Measurements from ENCODE around the gene ZFP28. TPM values are rescaled to one million over a fixed set of nuclear protein-coding genes. Genes with fewer than 3 reads are reported as not detected.

ZFP28 gene
- 23.4 TPM for total RNA-seq (ENCODE audit: insufficient read depth, low replicate concordance)

DNA sequence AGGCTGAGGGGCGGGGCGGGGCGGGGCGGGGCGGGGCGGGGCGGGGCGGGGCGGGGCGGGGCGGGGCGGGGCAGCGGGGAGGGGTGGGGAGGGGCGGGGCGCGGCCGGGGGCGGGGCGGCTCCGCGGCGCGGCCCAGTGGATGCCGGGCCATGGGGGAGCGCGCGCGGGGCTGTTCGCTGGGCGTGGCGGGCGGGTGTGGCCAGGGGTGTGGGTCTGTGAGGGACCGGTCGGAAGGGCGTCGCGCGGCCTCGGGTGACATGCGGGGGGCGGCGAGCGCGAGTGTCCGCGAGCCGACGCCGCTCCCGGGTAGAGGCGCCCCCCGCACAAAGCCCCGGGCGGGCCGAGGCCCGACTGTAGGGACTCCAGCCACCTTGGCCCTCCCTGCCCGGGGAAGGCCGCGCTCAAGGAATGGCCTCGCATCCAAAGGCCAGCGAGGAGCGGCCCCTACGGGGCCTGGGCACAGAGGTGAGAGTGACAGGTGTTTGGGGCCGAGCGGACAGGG is at the start of gene ZFP28:
Gene ZFP28, plus strand, starts transcription at position 188 of the 503 bp plus-strand sequence. Its CDS starts 71 bp downstream, at position 259.
- no peak for DNase-seq (ENCODE audit: low spot score)

DNA sequence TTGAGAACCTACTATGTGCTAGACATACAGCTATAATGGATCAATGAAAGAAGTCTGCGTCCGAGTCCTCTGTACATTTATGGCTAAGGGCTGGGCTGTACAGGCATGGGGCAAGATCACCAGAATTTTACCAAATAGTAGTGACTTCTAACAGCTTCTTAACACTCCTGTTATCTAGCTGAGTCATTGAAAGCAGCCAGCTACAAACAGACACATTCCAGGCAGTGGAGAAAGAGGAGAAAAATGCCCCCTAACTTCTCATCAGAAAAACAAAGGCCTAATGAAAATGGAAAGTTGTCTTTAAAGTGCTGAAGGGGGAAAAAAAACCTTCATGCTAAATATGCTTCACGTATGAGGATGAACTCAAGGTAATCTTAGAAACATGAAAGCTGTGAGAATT is 47.3 kb upstream of the ZFP28 start:
- no peak for DNase-seq (ENCODE audit: low spot score)

DNA sequence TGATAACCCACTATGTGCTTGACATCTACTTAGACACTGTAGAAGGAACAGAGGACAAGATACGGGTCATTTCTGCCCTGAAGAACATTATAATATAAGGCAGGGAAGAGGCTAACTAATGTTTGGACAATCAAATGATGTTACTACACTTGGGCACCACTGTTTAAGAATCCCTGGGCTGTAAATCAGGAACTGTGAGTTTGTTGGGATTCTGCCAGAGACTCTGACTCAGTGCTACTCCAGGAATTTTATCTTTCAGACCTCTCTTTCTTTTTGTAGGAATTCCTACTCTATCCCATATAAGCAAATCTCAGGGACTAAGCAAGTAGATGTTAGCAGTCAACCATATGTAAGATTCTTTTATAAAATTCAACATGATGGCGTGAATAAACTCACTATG is 34.2 kb upstream of the ZFP28 start:
- DNase-seq (ENCODE audit: low spot score): no peak

DNA sequence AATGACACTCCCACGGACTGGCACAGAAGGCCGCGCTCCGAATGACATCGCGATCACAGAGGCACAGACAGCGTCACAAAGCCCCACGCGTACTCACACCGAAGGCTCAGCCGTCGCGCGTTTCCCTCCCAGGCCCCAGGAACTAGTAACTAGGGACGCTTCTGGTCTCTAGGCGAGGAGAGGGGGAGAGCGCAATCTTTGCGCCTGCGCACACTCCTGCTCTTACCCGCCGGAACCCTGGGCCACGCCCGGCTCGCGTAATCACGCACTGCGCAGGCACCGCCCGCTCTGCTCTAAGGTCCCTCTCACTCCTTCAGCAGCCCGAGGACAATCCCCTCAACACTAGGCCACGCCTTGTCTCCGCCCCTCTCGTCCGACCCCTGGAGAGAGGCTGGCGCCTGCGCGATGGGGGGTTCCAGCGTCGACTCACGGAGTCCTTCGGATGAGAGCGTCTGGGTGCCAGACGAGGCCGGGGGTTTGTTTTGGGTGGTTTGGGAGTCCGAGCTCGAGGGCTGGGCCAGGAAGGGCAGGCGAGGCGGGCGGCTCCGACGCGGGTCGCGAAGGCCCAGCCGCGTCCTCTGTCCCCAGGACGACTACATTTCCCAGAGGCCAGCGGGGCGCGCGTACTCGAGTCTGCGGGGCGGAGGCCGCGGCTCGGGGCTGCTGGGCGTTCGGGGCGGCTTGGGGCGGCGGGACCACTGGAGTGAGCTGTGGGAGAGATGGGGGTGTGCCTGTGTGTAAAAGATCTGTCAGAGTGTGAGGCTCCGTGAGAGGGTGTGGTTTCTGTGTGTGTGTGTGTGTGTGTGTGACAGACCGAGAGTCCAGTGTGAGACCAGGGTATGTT is 31.1 kb upstream of the ZFP28 start, which contains the start of gene ZNF471:
Gene ZNF471, plus strand, starts transcription at position 410 of the 844 bp plus-strand sequence. CDS start 3,717 bp downstream, outside the sequence.
- DNase-seq (ENCODE audit: low spot score): peak; percentile 100

DNA sequence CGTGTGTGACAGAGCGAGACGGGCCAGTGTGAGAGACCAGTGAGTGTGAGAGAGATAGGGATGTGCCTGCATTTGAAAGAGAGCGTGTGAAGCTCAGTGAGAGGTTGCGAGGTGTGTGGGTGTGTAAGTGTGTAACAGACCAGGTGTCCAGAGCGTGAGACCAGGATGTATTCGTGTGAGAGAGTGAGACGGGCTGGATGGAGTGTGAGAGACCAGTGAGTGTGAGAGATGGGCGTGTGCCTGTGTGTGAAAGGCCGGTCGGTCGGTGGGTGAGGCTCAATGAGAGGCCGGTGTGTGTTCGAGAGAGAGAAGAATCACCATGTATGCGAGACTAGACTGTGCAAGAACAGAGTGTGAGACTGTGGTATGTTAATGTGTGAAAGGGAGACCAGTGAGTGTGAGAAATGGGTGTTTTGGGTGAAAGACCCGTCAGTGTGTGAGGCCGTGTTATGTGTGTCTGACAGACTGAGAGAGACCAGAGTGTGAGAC is 30.4 kb upstream of the ZFP28 start:
- no peak for DNase-seq (ENCODE audit: low spot score)

DNA sequence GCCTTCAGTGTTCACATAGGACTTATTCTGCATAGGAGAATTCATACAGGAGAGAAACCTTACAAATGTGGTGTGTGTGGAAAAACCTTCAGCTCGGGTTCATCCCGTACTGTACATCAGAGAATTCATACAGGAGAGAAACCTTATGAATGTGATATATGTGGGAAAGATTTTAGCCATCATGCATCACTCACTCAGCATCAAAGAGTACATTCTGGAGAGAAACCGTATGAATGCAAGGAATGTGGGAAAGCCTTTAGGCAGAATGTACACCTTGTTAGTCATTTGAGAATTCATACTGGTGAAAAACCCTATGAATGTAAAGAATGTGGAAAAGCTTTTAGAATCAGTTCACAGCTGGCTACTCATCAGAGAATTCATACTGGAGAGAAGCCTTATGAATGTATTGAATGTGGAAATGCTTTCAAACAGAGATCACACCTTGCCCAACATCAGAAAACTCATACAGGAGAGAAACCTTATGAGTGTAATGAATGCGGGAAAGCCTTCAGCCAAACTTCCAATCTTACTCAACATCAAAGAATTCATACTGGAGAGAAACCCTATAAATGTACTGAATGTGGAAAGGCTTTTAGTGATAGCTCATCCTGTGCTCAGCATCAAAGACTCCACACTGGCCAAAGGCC is 13.4 kb upstream of the ZFP28 start:
- no peak for DNase-seq (ENCODE audit: low spot score)

DNA sequence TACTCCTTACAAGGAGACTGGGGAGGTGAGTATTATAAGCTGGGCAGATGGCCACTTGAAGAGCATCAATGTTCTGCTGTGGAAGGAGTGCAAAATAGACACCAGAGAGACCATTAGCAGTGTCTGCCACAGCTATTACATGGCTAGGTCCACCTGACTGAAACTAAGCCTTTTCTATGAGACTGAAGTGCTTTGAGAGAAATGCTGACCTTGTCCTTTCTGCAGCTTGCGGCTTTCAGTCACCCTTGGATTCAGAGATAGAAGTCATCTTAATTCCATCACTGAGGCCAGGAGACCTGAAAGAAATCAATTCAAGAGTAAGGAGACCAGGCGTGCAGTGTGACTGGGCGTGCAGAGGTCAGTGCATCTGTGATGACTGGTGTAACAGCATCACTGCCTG is 1.3 kb upstream of the ZFP28 start:
- no peak for DNase-seq (ENCODE audit: low spot score)

DNA sequence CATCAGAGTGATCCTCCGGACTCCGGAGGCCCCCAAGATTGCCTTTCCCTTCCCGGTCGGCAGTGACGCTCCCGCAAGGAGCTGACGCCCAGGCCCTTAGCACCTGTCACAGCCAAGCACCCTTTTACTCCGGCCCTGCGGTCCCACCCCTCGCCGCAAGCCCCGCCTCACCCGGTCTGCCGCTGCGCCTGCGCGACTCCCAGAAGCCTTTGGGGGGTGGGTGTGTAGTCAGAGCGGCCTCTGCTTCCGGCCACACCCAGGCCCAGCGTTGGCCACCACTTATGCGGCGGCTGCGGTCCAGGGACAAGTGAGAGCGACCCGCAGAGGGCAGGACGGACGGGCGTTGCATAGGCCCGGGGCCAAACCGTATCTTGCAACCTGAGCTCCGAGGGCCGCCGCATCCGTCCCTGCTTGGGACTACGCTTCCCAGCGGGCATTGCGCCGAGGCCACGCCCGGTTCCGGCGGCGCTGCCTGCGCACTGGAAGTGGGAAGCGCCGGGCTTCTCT is 441 bp upstream of the ZFP28 start:
- DNase-seq (ENCODE audit: low spot score): peak; percentile 95

DNA sequence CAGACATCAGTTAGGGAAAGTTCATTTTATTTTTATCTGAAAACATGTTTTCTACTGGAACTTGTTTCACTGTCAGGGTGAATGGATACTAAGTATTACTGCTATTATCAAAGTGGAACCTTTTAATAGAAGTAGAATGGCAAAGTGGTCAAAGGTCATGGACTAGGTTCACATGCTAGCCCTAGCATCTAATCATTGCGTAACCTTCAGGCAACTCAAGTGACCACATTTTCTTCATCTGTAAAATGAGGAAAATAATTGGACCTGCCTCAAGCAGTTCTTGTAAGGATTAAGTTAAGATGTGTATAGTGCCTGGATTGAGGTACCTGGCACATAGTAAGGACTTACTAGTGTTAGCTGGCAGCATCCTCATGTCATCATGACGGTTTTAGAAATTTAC is 5.0 kb downstream of the ZFP28 start:
- no peak for DNase-seq (ENCODE audit: low spot score)

DNA sequence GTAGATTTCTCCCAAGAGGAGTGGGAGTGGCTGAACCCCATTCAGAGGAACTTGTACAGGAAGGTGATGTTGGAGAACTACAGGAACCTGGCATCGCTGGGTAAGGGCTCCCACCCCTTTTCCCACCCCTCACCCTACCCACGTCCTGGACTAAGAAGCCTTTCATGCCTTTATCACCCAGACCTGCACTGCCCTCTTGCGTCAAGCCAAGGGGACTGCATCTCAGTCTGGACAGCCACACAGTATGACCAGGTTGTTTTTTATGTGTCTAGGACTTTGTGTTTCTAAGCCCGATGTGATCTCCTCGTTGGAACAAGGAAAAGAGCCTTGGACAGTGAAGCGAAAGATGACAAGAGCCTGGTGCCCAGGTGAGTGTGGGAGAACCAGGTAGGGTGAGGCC is 8.8 kb downstream of the ZFP28 start:
- DNase-seq (ENCODE audit: low spot score): no peak

DNA sequence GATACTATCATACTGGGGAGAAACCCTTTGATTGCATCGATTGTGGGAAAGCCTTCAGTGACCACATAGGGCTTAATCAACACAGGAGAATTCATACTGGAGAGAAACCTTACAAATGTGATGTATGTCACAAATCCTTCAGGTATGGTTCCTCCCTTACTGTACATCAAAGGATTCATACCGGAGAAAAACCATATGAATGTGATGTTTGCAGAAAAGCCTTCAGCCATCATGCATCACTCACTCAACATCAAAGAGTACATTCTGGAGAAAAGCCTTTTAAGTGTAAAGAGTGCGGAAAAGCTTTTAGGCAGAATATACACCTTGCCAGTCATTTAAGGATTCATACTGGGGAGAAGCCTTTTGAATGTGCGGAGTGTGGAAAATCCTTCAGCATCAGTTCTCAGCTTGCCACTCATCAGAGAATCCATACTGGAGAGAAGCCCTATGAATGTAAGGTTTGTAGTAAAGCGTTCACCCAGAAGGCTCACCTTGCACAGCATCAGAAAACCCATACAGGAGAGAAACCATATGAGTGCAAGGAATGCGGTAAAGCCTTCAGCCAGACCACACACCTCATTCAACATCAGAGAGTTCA is 15.6 kb downstream of the ZFP28 start:
- DNase-seq (ENCODE audit: low spot score): no peak

DNA sequence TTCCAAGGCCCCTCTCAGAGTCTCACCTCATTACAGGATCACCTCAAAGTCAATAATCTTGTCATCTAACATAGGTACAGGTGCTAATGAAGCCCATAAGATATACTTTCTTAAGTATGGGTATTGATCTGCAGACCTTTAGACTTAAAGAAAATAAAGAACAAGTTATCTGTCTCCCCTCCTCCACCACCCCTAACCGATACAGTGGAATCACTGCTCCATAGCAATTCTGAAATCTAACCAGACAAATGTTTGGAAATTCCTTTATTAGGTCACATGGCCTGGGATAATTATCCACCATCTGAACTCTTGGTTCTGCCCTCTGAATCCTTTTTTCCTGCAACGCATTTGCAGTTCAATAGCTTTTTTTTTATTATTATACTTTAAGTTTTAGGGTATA is 24.0 kb downstream of the ZFP28 start:
- no peak for DNase-seq (ENCODE audit: low spot score)

DNA sequence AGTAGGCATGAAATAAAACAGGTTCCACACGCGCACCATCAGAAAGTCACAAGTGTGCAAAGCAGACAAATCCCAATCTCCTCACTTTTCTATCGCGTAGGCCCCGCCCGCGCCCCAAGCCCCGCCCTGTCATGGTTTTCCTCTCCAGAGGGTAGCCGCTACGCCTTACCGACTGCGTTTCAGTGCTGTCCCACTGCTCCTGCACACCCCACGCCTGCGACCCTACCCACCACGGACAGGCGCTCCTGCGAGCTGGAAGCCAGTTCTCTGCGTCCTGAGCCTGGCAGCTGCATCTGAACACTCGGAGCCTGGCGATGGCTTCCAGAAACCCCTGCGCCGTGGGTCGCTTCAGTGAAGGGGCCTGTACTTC is 28.1 kb downstream of the ZFP28 start:
- DNase-seq (ENCODE audit: low spot score): no peak

DNA sequence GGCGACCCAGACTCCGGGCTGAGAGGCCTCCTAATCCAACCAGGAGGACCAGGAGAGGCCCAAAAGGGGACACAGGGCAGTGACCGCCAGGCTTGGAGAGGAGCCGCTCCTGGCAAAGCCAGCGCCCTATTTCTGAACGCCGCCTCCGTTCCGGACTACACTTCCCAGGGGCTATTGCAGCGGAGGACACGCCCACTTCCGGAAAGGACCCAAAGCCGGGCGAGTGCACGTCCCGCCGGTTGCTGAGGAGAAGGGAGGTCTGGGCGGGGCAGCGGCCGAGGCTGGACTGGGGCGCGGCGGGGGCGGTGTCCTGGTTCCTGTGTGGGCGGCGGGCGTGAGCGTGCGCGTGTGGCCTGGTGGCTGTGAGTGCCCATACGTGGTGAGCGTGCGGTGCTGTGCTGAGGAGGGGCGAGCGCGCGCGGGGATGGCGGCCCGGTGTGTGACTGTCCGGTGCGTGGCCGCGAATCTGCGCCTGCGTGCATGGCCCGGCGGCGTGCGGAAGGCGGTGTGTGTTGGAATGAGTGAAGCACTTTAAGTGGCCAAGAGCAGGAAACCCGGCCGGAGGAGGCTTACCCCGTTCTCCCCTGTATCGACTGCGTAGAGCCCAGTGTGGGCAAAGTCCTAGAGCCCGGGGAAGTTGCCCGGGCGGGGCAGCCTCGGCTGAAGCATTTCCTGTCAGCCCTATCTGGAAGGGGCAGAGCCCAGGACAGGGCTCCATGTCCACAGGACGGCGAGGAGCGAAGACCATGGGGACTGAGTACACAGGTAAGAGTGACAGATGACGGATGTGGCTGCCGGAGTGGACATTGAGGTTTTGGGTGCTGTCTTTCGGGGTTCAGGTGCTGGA is 28.7 kb downstream of the ZFP28 start, which contains the start of gene ZNF470:
Gene ZNF470, plus strand, starts transcription at position 195 of the 847 bp plus-strand sequence. CDS start 2,844 bp downstream, outside the sequence.
- peak; percentile 97 for DNase-seq (ENCODE audit: low spot score)

DNA sequence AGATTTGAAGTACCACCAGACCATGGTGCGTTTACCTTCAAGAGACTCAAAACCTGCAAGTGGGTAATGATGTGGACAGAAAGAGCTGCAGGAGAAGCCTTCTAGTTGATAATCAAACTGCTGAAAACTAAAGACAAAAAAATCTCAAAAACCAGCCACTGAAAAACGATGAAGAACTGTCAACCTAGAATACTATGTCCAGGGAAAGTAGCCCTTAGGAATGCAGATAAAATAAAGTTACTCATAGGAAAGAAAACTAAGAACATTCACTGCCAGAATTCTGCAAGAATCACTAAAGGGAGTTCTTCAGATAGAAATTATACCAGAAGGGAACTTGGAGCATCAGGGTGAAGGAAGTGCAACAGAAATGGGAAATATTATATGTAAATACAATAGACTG is 33.8 kb downstream of the ZFP28 start:
- no peak for DNase-seq (ENCODE audit: low spot score)

DNA sequence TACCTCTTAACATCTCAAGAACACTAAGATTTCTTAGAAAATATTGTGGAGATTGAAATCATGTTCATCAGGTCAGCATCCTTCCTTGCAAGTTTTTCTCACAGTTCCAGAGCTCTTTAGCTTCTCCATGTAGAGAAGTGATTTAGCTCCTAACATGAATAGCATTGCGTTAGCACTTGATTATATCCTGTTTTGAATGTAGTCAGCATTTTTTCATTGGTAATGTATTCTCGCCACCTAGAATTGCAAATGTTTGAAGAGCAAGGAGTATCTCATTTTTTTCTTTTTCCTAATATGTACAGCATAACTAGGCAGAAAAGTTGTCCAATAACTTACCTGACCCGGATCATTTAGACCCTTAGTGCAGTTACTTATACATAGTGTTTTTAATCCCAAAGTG is 35.2 kb downstream of the ZFP28 start:
- no peak for DNase-seq (ENCODE audit: low spot score)

DNA sequence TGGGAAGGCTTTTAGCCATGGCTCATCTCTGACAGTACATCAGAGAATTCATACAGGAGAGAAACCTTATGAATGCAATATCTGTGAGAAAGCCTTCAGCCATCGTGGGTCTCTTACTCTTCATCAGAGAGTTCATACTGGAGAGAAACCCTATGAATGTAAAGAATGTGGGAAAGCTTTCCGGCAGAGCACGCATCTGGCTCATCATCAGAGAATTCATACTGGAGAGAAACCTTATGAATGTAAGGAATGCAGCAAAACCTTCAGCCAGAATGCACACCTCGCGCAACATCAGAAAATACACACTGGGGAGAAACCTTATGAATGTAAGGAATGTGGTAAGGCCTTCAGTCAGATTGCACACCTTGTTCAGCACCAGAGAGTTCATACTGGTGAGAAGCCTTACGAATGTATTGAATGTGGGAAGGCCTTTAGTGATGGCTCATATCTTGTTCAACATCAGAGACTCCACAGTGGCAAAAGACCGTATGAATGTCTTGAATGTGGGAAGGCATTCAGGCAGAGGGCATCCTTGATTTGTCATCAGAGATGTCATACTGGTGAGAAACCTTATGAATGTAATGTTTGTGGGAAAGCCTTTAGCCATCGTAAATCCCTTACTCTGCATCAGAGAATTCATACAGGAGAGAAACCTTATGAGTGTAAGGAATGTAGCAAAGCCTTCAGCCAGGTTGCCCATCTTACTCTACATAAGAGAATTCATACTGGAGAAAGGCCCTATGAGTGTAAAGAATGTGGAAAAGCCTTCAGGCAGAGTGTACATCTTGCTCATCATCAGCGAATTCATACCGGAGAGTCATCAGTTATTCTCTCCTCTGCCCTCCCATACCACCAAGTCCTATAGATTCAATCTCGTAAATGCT is 39.2 kb downstream of the ZFP28 start:
- DNase-seq (ENCODE audit: low spot score): no peak

DNA sequence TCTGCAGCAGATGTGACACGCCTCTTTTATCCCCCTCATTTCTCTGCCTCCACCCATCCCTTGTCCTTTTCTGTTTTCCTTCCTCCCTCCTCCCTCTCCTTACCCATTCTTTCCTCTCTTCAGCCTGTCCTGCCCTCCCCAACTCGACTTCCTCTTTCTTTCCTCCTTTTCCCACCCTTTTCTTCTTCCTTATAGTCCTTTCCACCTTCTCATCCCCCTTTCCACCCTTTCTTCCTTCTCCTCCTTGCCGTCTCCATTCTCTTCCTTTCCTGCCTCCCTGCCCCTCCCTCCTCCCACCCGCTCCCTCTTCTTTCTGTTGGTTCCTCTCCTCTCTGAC is 55.7 kb downstream of the ZFP28 start:
- DNase-seq (ENCODE audit: low spot score): no peak

DNA sequence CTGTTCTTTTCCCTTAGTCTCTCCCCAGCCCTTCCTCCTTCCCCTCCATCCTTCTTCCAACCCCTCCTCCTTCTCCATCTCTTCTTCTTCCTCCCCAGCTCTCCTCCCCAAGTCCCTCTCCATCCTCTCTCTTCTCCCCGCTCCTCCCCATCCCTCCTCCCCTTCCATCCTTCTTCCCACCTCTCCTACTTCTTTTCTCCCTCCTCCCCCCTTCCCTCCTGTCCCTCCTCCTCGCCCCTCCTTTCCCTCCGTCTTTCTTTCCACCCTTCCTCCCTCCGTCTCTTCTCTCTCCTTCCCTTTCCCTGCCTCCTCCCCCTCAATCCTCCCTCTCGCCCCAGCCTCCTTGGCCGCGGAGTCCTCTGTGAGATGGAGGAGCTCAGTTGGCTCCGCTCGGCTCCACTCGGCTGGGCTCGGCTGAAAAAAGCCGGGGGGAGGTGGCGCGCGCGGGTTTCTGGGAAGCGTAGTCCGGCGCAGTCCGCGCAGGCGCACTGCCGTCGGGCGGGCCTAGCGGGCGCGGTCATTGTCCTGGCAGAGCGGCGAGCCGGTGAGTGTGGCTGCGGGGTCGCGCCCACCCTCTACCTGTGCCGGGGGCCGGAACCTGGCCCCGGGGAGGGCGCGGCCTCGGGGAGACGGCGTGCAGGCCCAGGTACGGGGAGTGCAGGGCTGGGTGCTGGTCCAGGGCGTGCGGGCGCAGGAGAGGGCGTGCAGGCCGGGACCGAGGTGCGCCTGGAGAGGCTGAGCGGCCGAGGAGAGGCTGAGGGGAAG is 56.2 kb downstream of the ZFP28 start, which contains the start of gene ZNF71:
Gene ZNF71, plus strand, starts transcription at position 520 of the 765 bp plus-strand sequence. CDS start 6,257 bp downstream, outside the sequence.
- DNase-seq (ENCODE audit: low spot score): peak; percentile 92
